OCI-M2 (cell line): Measurements from ENCODE around the gene GGCT.

Experiments
- DNase-seq: peaks from one replicate; lab custom pipeline; 2025; ENCODE audit not compliant: unreplicated experiment; lab: John Stamatoyannopoulos, UW

GGCT gene

GRCh38 chr7:30479202-30480120 is 25.2 kb downstream of the GGCT start:
- no peak for DNase-seq

GRCh38 chr7:30478349-30479201 is 26.1 kb downstream of the GGCT start, which contains the start of gene NOD1:
Gene NOD1, minus strand, starts transcription at chr7:30478784. Its CDS starts 21,863 bp downstream, at chr7:30456921.
- no peak for DNase-seq

DNA sequence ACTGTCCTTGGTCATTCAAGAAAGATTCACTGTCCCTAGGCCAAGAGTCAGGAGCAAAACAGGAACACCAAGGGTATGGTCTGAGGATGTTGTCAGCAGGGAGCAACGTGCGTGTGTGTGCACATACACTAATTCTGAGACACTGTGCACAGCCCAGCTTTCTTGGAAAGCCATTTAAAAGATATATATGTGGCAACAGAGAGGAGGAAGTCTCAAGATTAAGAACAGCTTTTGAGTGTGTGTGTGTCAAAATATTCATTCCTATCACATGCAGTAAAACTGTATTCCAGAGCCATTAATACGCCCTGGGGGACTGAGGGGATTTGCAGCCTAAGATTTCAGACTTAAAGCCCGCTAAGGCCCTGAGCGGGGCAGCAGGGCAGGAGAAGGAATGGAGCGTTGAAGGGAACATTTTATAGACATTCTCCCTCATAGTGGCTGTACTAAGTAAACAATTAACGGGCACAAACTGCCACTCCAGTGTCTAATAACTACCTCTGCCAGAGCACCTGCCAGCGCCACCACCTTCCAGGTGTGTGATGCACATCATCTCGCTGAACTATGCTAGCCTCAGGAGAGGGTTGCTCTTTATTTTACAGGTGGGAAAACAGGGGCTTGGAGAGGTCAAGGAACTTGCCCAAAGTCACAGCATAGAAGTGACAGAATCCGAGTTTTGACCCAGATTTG is 28.0 kb downstream of the GGCT start:
- DNase-seq: no peak

GRCh38 chr7:30475580-30475979 is 29.0 kb downstream of the GGCT start:
- DNase-seq: no peak

DNA sequence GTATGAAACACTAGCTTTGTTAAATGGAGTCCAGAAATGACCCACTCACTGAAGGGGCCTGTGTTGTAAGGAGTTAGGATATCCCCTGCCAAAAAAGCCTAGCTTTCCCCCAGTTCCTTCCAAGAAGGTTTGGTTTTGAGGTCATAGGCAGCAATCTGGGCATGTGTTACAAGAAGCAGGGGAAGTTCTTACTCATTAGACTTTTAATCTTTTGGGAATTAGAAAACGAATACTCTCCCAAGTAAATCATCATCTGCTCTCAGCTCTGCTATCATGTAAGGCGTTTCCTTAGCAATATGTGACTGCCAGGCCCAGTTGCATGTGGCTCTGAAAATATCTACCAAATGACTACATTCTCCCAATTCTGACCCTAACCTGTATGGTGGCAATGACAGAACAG is 29.7 kb downstream of the GGCT start:
- DNase-seq: no peak

DNA sequence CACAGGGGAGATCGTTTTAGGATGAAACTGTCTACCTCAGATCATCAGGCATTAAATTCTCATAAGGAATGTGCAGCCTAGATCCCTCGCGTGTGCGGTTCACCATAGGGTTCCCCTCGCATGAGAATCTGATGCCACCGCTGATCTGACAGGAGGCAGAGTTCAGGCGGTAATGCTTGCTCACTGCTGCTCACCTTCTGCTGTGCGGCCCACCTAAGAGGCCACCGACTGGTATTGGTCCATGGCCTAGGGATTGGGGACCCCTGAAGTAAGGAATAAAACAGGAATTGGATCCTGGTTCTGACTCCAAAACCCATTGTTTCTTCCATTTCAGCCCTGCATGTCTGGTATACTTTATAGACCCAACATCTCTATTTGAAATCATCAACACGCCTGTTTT is 30.1 kb downstream of the GGCT start:
- DNase-seq: no peak

DNA sequence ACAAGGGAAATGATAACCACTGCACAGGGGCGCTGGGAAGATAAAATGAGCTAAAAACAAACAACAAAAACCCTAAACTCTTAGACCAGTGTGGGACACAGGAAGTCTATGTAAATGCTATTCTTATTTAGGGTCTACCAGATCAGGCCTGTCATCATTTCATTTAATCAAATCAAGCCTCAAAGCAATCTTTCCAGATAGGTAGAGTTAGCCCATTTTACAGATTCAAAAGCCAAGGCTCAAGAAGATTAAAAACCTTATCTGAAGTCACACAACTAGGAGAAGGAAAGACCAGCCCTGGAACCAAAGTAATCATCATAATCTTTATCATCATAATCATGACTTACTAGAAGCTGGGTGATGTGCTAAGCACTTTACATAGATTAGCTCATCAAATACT is 30.7 kb downstream of the GGCT start:
- DNase-seq: no peak

DNA sequence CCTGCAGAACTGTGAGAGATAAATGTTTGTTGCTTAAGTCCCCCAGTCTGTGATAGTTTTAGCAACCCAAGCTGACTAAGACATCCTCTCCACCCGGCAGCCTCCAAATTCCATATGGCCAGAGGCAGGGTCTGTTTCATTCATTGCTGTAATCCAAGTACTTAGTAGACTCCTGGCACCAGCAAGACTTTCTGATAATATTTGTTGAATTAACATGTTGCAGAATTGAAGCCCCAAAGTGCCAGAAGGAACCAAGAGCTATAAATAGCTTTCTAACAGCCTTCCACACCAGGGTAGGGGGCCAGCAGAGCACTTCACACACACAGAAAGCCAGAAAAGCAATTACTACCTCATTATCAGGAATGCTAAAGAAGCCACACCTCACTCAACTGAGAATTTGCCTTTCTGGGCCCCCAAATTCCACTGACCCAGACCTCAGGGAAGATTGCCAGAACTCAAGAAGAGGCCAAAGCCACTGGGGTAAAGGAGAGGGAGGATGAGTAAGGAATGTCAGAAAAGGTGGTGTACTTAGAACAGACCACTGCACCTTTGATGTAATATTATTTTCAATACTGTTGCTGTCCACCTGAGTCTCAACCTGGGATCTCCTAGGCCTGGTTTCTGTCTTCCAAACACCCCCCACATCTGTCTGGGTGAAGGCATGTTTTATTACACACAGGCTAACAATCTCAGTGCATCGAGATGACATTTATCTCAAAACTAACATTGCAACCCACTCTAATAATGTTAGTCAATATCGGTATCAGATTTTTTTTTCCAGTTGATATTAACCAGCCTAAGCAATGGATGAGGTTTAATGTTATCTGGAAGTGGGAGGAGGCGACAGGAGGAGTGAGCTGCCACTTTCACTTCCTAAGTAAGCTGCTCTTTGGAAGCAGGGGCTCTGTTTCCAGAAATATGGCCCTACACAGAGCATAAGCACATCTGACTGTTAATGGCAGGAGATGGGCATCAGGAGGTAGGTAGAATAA is 31.5 kb downstream of the GGCT start:
- no peak for DNase-seq

GRCh38 chr7:30472081-30472783 is 32.4 kb downstream of the GGCT start:
- no peak for DNase-seq

DNA sequence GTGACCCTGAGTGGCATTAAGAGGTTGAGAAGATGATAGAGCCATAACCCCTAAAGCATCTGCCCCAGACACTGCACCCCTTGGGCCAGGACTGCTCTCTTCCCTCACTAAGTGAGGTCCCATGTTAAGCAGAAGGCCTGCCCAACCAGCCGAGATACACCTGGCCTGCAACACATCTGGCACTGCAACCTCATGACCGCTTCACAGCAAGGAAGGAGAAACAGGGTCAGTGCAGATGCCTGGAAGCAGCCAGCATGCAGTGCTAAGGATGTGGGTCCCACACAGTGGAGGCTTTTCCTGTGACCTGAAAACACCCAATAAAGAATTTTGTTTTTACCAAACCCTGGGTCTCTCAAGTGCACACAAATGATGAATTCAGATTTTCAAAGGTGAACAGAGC is 33.4 kb downstream of the GGCT start:
- DNase-seq: no peak

- DNase-seq: no peak
Measured at GRCh38 chr7:30470771-30471170, 33.9 kb downstream of the GGCT start.

DNA sequence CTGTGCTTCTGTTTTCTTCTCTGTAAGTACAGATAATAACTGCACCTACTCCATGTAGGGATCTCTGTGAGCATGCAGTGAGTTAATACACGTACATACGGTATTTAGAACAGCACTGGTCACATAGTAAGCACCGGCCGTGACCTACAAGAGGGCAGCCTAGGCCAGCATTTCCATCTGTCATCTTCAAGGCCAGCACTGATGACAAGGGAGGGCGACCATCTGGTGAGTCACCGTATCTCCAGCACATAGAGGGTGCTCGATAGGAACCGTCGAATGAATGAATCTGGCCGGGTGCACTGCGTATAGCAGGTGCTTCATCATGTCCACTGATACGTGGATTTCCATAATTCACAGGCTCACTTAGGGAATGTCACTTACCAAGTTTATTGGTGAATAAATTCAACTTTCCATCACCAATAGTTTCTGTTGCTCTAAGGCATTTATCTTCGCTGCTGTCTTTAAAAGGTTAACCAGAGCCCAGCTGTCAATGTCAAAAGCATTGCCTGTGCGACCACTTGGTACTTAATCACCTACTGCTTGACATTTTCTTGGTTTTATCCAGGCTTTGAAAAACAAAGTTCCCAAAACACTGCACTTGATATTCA is 34.4 kb downstream of the GGCT start:
- no peak for DNase-seq

- DNase-seq: no peak
Measured at GRCh38 chr7:30469303-30469702, 35.3 kb downstream of the GGCT start.

DNA sequence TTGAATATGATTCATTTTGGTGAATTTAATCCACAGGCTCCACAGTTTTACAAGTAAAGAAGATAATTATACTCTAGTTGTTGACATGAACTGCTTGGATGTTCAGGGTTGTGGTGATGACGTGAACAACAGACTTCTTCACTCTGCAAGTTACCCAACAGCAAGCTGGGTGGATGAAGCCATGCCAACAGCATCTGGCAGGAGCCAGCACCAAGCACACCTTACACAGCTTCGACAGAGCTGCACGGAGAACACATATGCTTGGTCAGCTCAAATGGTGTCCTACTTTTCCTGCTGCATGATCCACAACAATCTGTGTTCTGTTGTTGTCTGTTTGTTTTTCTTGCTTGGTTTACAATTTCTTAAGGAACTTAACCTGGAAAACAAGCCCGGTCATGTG is 35.8 kb downstream of the GGCT start:
- DNase-seq: no peak

GRCh38 chr7:30468041-30468440 is 36.6 kb downstream of the GGCT start:
- DNase-seq: no peak

DNA sequence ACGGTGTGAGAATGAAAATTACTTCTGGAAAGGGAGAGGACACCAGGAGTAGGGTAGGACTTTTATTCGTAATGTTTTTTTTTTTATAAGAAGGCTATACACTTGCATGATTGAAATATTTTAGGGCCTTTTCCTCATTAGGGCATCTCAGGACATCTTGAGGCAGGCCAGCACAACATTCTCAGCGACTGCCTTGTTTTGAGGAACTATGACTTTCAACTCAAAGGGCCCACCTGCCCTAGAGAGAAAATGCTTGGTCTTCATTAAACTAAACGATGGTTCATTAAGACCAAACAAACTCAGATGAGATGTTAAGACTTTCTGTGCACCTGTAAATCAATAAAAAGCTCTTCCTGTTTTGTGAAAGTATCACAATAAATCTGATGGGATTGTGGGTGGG is 37.4 kb downstream of the GGCT start:
- no peak for DNase-seq

DNA sequence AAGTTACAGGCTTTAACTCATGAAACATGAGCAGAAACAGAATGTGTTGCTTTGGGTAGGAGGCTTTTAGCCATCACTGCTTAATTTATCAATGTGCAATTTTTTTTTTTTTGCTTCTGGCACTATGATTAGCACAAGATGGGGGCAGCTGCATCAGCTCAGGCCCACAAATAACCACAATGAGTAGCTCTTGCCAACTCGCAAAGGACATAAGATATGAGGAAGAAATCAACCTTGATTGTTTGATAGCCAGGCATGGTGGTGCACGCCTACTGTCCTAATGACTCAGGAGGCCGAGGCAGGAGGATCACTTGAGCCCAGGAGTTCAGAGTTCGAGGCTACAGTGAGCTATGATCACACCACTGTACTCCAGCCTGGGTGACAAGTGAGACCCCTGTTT is 38.4 kb downstream of the GGCT start:
- DNase-seq: no peak

- DNase-seq: no peak
Measured at GRCh38 chr7:30465811-30466180, 38.8 kb downstream of the GGCT start.
